Prostate gland (tissue), 2 donors: ENCODE measurements around the gene MAP3K9. TPM values are rescaled to one million over a fixed set of nuclear protein-coding genes. Genes with fewer than 3 reads are reported as not detected.

Source experiments
- DNase-seq: peaks from one replicate; pipeline ENCODE4 v3.0.0-alpha.2; 2019; ENCODE audit warnings: low spot score
- H3K27ac ChIP-seq, 2 donors: fragments of 200-600 bp; sonication (generic); 2 replicates each; pipeline ENCODE4 v1.5.1; 2017 to 2019
- H3K27me3 ChIP-seq: fragments of 200-600 bp; sonication (generic); replicated peaks from 2 replicates; pipeline ENCODE4 v1.5.1; 2019; ENCODE audit not compliant: insufficient read depth
- H3K36me3 ChIP-seq, 2 donors: fragments of 200-600 bp; sonication (generic); 1 replicate in 1 of 2; 2 replicates in 1 of 2; pipeline versions ENCODE4 v1.5.1 to v1.8.1; 2017 to 2019
- H3K4me1 ChIP-seq: fragments of 200-600 bp; sonication (generic); replicated peaks from 2 replicates; pipeline ENCODE4 v1.5.1; 2019
- H3K4me3 ChIP-seq, 2 donors: fragments of 200-600 bp; sonication (generic); 2 replicates each; pipeline ENCODE4 v1.5.1; 2017 to 2019
- H3K9me3 ChIP-seq: fragments of 200-600 bp; sonication (generic); 2 replicates; pipeline ENCODE4 v1.5.1; 2017
- POLR2A ChIP-seq: fragments of 450-650 bp; IDR thresholded peaks from one replicate; pipeline ENCODE4 v1.6.1; 2016; ENCODE audit warnings: antibody characterized with exemption, mild to moderate bottlenecking
- POLR2AphosphoS5 ChIP-seq: sonication (generic); formaldehyde crosslinking; IDR thresholded peaks from one replicate; pipeline ENCODE4 v1.6.1; 2017; ENCODE audit warnings: antibody characterized with exemption
- WGBS: methylation state at CpG from one replicate; pipeline ENCODE4 v1.1.5; 2018; 5-methylcytosine and 5-hydroxymethylcytosine counted together
- intact Hi-C: fragments of 100-400 bp; cut with DNase I; formaldehyde crosslinking; loops from one replicate; pipeline ENCODE4 v1.14.2; 2022
- total RNA-seq, 2 donors: library from RNA; depleted of rRNA; stranded (reverse); fragments of >200 nt; gene quantifications; one replicate each; pipeline ENCODE4 v1.1.0, GENCODE V29; 2016
- TF ChIP-seq, protein P1 (sequence below), 4 experiments: fragments of 200-600 bp in 2 of 4; fragments of 450-650 bp in 2 of 4; sonication (generic) in 2 of 4; IDR thresholded peaks; 1 replicate in 3 of 4; 2 replicates in 1 of 4; pipeline ENCODE4 v1.5.1; 2016 to 2019; ENCODE audit warnings: antibody characterized with exemption in 4 of 4, mild to moderate bottlenecking in 2 of 4, moderate library complexity in 2 of 4

MAP3K9 gene
- 1 to 10 TPM; 5.3 to 9.5 TPM for total RNA-seq

GRCh38 chr14:70809225-70810219 lies at the start of gene MAP3K9:
Gene MAP3K9, minus strand, starts transcription at chr14:70809513. Its CDS starts 342 bp downstream, at chr14:70809171.
- Histone ChIP-seq H3K4me1 (no peaks in the 10 kb centered on the region), H3K36me3 (no peaks in the 10 kb centered on the region), H3K27me3 (no peaks in the 10 kb centered on the region), H3K9me3 (no peaks in the 10 kb centered on the region), H3K4me3 (peak within 1 kb of the TSS; percentile 69 to 72), H3K27ac (peak within 1 kb of the TSS; percentile 80 to 85)
- TF ChIP-seq POLR2AphosphoS5: peak; percentile 77
- TF ChIP-seq, protein P1, sequence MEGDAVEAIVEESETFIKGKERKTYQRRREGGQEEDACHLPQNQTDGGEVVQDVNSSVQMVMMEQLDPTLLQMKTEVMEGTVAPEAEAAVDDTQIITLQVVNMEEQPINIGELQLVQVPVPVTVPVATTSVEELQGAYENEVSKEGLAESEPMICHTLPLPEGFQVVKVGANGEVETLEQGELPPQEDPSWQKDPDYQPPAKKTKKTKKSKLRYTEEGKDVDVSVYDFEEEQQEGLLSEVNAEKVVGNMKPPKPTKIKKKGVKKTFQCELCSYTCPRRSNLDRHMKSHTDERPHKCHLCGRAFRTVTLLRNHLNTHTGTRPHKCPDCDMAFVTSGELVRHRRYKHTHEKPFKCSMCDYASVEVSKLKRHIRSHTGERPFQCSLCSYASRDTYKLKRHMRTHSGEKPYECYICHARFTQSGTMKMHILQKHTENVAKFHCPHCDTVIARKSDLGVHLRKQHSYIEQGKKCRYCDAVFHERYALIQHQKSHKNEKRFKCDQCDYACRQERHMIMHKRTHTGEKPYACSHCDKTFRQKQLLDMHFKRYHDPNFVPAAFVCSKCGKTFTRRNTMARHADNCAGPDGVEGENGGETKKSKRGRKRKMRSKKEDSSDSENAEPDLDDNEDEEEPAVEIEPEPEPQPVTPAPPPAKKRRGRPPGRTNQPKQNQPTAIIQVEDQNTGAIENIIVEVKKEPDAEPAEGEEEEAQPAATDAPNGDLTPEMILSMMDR (IDR thresholded peaks at IDR 0.05): peak in 1 of 4 experiments; percentile 6
- TF ChIP-seq POLR2A: peak; percentile 38
- intact Hi-C loops: loop anchor here (10.0 kb wide), 1 partner anchor 165 kb away; the partner anchor contains the start of gene TTC9
- 1% methylated on average over 60 of the region's 89 CpGs for WGBS
- peak; percentile 96 for DNase-seq

DNA sequence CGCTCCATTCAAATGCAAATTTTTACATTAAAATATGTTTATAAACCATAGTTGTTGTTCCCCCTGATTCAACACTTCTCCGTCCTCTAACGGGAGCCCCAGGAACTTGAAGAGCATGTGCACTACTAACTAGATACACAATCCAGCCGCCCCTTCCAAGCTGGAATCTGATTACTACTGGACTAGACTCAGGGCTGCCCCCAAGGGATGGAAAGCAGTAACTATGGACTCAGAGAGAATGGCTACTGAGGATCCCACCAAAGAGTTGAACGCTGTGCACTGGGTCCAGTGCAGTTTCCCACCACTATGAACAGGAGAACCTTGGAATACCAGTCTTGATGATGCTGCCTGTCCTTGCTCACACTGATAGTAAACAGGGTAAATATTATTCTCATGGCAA lies 49.3 kb upstream of the MAP3K9 start:
- Histone ChIP-seq H3K4me1 (no peaks in the 10 kb centered on the region), H3K36me3 (no peaks in the 10 kb centered on the region), H3K9me3 (no peaks in the 10 kb centered on the region), H3K4me3 (no peak overlapping the region), H3K27ac (no peak overlapping the region), H3K27me3 (no peaks in the 10 kb centered on the region)
- TF ChIP-seq POLR2AphosphoS5 (no peak), POLR2A (no peak)
- TF ChIP-seq, protein P1 (IDR thresholded peaks at IDR 0.05): no peak
- DNase-seq: no peak
- intact Hi-C loops: no loop called here
- 88% methylated on average over 5 of the region's 5 CpGs for WGBS

DNA sequence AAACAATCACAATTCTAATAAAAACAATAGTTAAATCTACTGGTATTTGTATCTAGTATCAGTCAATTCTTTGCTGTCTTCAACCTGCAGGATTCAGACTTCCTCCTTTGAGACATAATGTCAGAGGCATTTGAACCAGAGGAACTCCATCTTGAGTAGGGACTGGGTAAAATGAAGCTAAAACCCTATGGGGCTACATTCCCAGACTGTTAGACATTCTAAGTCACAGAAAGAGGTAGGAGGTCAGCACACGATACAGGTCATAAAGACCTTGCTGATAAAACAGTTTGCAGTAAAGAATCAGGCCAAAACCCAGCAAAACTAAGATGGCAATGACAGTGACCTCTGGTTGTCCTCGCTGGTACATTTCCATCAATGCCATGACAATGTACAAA lies 48.2 kb upstream of the MAP3K9 start:
- TF ChIP-seq, protein P1 (IDR thresholded peaks at IDR 0.05): no peak
- TF ChIP-seq POLR2A: no peak
- no peak for TF ChIP-seq POLR2AphosphoS5
- H3K4me3 ChIP-seq: no peak overlapping the region
- H3K27ac ChIP-seq: no peak overlapping the region
- no peaks in the 10 kb centered on the region for H3K4me1 ChIP-seq
- H3K9me3 ChIP-seq: no peaks in the 10 kb centered on the region
- no peaks in the 10 kb centered on the region for H3K36me3 ChIP-seq
- DNase-seq: no peak
- intact Hi-C loops: no loop called here
- 90% methylated on average over 2 of the region's 2 CpGs for WGBS
- no peaks in the 10 kb centered on the region for H3K27me3 ChIP-seq

- Histone ChIP-seq H3K27me3 (no peaks in the 10 kb centered on the region), H3K4me1 (no peaks in the 10 kb centered on the region), H3K27ac (no peak overlapping the region), H3K9me3 (no peaks in the 10 kb centered on the region), H3K4me3 (no peak overlapping the region), H3K36me3 (no peaks in the 10 kb centered on the region)
- WGBS: 81% methylated on average over 2 of the region's 2 CpGs
- DNase-seq: no peak
- TF ChIP-seq, protein P1 (IDR thresholded peaks at IDR 0.05): no peak
- no peak for TF ChIP-seq POLR2AphosphoS5
- no peak for TF ChIP-seq POLR2A
- intact Hi-C loops: no loop called here
Measured at GRCh38 chr14:70856851-70857495, 47.7 kb upstream of the MAP3K9 start.
